Non-pigmented ciliary epithelial cell (primary cell): ENCODE results near the gene FBXL20.
"Not testable (repeated sequence)": the region's sequence is repeated elsewhere in the genome, so short reads cannot be mapped to it uniquely, and the experiment has no call there.

Source experiments
- DNase-seq: peaks from one replicate; pipeline ENCODE4 v3.0.0-alpha.2; 2010; ENCODE audit warnings: low read depth

The FBXL20 gene

GRCh38 chr17:39250076-39250475 lies 151.3 kb downstream of the FBXL20 start:
- DNase-seq, result not testable (repeated sequence)

- DNase-seq, result no peak
Observed at GRCh38 chr17:39246274-39246673, 155.2 kb downstream of the FBXL20 start.

- peak; percentile 43 for DNase-seq
Observed at GRCh38 chr17:39244600-39245570, 156.5 kb downstream of the FBXL20 start.

- DNase-seq, result no peak
Observed at GRCh38 chr17:39244016-39244599, 157.3 kb downstream of the FBXL20 start.

GRCh38 chr17:39243155-39243554 lies 158.3 kb downstream of the FBXL20 start:
- no peak for DNase-seq

- no peak for DNase-seq
Observed at GRCh38 chr17:39240631-39241030, 160.8 kb downstream of the FBXL20 start.

GRCh38 chr17:39239640-39240314 lies 161.6 kb downstream of the FBXL20 start:
- no peak for DNase-seq

- DNase-seq, result no peak
Observed at GRCh38 chr17:39238311-39238972, 163.0 kb downstream of the FBXL20 start.

GRCh38 chr17:39237586-39237985 lies 163.8 kb downstream of the FBXL20 start:
- no peak for DNase-seq

GRCh38 chr17:39236981-39237441 lies 164.4 kb downstream of the FBXL20 start:
- DNase-seq, result no peak

- no peak for DNase-seq
Observed at GRCh38 chr17:39236450-39236927, 164.9 kb downstream of the FBXL20 start.

- DNase-seq, result no peak
Observed at GRCh38 chr17:39235555-39236449, 165.6 kb downstream of the FBXL20 start.

GRCh38 chr17:39231591-39232551 lies 169.6 kb downstream of the FBXL20 start:
- no peak for DNase-seq

- DNase-seq, result no peak
Observed at GRCh38 chr17:39231091-39231561, 170.3 kb downstream of the FBXL20 start.

- no peak for DNase-seq
Observed at GRCh38 chr17:39230361-39230760, 171.1 kb downstream of the FBXL20 start.

- no peak for DNase-seq
Observed at GRCh38 chr17:39229274-39229913, 172.0 kb downstream of the FBXL20 start.

- no peak for DNase-seq
Observed at GRCh38 chr17:39227364-39227919, 174.0 kb downstream of the FBXL20 start.

GRCh38 chr17:39225959-39226683 lies 175.3 kb downstream of the FBXL20 start:
- DNase-seq, result no peak
